GM19043 (cell line): Measurements from ENCODE around the gene CST1.
"Not testable (repeated sequence)": the region's sequence is repeated elsewhere in the genome, so short reads cannot be mapped to it uniquely, and the experiment has no call there.

Source experiments
- ATAC-seq: cut with Tn5 transposase; IDR thresholded peaks from one replicate; pipeline ENCODE4 v1.9.1; 2021; ENCODE audit warnings: low read depth; ENCODE audit not compliant: unreplicated experiment

CST1 gene

DNA sequence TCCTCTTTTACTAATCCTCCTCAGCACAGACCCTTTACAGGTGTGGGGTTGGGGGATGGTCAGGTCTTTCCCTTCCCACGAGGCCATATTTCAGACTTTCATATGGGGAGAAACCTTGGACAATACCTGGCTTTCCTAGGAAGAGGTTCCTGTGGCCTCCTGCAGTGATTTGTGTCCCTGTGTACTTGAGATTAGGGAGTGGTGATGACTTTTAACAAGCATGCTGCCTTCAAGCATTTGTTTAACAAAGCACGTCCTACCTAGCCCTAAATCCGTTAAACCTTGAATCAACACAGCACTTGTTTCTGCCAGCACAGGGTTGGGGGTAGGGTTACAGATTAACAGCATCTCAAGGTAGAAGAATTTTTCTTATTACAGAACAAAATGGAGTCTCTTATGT lies 6.1 kb upstream of the CST1 start:
- ATAC-seq = not testable (repeated sequence)

- not testable (repeated sequence) for ATAC-seq
Measured at GRCh38 chr20:23755131-23755611, 4.4 kb upstream of the CST1 start.

GRCh38 chr20:23754731-23755130 lies 4.0 kb upstream of the CST1 start:
- no peak for ATAC-seq

DNA sequence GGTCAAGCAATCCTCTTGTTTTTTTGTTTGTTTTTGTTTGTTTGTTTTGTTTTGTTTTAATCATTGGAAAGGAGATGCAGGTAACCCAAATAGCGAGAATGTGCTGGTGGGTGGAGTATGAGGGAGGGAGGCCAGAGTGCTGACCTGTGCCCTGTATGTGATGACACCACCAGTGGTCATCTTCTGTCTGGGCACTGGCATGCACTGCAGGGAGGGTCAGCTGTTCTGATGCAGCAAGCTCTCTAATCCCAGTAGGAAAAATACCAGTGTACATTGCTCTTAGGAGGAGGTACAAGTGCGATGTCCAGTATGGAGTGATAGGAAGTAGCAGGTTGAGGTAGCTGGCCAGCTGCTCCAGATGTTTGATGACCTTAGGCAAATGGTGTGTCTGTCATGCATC lies 2.9 kb upstream of the CST1 start:
- ATAC-seq = no peak

DNA sequence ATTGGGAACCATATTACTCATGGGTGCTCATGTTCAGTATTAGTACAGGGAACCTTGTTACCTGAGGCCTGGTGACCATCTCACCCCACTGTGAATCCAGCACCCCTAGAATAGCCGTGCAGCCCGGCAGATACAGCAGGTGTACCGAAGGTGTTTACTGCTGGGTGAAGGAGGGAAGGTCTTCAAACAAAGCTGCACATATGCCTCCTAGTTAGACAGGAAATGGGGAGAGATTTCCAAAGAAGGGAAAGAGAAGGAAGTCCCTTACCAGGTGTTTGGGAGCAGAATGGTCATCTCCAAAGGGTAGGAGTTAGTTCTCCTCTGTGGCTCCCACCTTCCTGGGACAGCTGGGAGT lies 2.4 kb upstream of the CST1 start:
- ATAC-seq = no peak

- no peak for ATAC-seq
Measured at GRCh38 chr20:23752481-23753193, 1.9 kb upstream of the CST1 start.

DNA sequence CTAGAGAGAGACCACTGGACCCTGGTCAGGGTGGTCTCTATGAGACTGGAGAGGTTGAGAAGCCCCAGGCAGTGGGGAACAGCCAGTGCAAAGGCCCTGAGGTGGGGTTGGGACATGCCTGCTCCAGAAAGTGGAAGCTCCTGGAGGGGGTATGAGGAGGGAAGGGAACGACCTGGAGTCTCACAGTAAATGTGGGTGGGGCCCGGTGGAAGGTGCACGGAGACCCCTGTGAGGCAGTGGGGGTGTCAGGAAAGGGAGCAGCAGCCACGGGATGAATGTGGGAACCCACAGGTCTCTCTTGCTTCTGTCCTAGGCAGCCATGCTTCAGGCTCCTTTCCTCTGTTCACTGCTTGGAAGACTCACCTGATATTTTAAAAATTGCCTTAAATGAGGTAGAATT lies 1.3 kb upstream of the CST1 start:
- no peak for ATAC-seq

GRCh38 chr20:23749746-23750145 lies 989 bp downstream of the CST1 start:
- no peak for ATAC-seq

GRCh38 chr20:23748975-23749374 lies 1.8 kb downstream of the CST1 start:
- ATAC-seq = not testable (repeated sequence)

DNA sequence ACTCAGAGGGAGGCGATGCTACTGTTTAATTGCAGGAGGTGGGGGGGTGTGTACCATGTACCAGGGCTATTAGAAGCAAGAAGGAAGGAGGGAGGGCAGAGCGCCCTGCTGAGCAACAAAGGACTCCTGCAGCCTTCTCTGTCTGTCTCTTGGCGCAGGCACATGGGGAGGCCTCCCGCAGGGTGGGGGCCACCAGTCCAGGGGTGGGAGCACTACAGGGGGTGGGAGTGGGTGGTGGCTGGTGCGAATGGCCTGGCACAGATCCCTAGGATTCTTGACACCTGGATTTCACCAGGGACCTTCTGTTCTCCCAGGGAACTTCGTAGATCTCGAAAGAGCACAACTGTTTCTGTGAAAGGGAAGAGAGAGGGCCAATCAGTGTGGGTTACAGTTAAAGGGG lies 3.2 kb downstream of the CST1 start:
- not testable (repeated sequence) for ATAC-seq

GRCh38 chr20:23747092-23747491 lies 3.6 kb downstream of the CST1 start:
- not testable (repeated sequence) for ATAC-seq

- ATAC-seq = no peak
Measured at GRCh38 chr20:23746321-23746720, 4.4 kb downstream of the CST1 start.

GRCh38 chr20:23745247-23745646 lies 5.5 kb downstream of the CST1 start:
- no peak for ATAC-seq

- no peak for ATAC-seq
Measured at GRCh38 chr20:23744817-23745216, 5.9 kb downstream of the CST1 start.

DNA sequence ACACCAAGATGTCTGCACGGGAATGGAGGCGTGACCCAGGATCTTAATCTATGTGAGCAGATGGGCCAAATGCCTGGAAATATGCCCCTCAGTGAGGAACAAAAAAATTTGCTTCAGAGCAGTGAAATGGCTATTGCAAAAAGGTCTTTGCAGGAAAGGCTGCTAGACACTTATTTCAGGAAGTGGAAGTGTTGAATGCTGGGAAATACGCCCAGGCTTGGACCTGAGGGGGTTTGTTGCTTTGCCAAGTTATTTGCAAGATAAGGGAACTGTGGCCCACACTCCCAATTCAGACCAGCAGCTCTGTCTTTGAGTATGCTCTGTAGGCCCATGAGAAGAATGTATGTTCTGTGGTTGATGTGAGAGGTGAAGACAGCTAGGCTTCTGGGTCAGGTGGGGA lies 15.3 kb downstream of the CST1 start:
- not testable (repeated sequence) for ATAC-seq

- not testable (repeated sequence) for ATAC-seq
Measured at GRCh38 chr20:23734949-23735348, 15.8 kb downstream of the CST1 start.

DNA sequence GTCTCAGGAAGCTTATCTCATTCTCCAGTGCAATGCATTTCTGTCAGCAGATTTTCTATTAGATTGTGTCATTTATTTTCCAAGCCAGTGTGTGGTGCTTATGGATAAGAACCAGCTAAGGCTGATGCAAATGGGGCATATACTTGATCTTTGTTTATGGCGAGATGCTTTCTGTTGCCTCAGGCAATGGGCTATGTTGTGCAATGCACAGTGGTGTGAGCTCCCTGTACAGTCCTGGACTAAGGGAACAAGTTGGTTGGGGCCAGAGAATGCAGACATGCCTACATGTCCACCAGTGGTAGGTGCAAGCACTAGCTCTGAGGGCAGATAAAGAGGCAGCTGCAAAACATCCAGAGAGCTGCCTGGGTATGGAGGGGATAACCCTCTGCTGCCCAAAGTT lies 16.3 kb downstream of the CST1 start:
- ATAC-seq = not testable (repeated sequence)

DNA sequence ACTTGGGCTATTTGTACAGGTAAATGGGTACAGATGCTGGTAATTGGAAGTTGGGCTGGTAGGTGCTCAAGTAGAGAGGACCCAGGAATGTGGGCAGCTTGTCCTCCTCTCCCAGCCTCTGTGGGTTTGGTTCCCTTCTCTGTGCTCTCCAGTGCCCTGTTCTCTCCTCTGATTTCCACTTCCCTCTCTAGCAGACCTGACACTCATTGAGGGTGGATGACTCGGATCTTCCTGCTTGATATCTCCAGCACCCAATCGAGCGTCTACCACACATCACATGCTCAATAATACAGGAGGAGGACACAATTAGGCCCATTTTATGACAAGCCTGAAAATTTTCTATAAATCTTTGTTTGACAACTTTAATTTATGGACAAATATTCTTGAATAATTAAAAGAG lies 23.7 kb downstream of the CST1 start:
- ATAC-seq = no peak

- no peak for ATAC-seq
Measured at GRCh38 chr20:23725102-23725501, 25.6 kb downstream of the CST1 start.

GRCh38 chr20:23723659-23724307 lies 27.0 kb downstream of the CST1 start:
- ATAC-seq = not testable (repeated sequence)

DNA sequence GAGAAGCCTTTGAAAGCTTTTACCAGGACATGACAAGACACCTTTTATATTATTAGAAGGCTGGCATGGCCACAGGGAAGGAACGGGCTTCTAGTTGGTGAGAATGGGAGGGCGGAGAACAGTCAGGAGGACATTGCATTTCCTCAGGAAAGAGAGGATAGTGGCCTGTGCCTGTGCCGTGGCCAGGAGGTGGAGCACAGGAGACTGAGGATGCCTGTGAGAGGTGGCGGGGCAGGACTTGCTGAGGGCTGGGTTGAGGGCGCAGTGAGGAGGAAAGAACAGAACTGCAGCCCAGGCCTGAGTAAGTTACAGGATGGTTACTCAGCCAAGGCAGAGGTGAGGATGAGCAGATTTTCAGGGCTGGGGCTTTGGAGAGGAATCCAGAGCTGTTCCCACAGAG lies 27.9 kb downstream of the CST1 start:
- ATAC-seq = not testable (repeated sequence)

DNA sequence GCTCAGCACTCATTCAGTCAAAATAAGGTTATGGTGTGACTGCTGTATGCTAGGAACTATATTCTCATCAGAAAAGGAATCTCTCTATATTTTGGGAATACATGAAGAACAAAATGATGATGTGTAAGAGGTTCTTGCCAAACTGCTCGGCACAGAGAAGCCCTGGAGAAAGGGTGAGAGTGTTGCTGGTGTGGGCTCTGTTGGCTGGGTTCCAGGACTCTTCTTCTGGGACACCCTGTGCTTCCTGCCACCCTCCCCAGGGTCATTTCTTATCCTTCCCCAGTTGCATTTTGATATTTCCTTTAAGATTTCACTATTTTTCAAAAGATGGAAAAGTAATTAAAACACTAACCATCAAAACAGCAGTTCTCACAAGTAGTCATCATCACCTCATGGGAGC lies 28.8 kb downstream of the CST1 start:
- no peak for ATAC-seq
